Omental fat pad (tissue), 4 donors: Measurements from ENCODE around the gene FAM120A. TPM values are rescaled to one million over a fixed set of nuclear protein-coding genes. Genes with fewer than 3 reads are reported as not detected.
A peak's percentile ranks its signal among the peaks of the same experiment; 100 is the strongest.

Experiments
- ATAC-seq: fragments of 150-250 bp; one replicate; pipeline ENCODE4 v1.9.1; 2016; ENCODE audit warnings: mild to moderate bottlenecking, moderate library complexity; ENCODE audit not compliant: low FRiP score
- DNase-seq: peaks from one replicate; pipeline ENCODE4 v3.0.0-alpha.2; 2019; ENCODE audit warnings: low spot score
- total RNA-seq, 4 donors: library from RNA; depleted of rRNA; stranded (reverse); fragments of >200 nt; gene quantifications; one replicate each; pipeline ENCODE4 v1.1.0, GENCODE V29; 2016
- TF ChIP-seq, protein P1 (sequence below), 3 donors: fragments of 450-650 bp; IDR thresholded peaks; one replicate each; pipeline ENCODE4 v1.5.1; 2016 to 2017; ENCODE audit warnings: antibody characterized with exemption in 3 of 3, mild to moderate bottlenecking in 3 of 3, moderate library complexity in 2 of 3

The FAM120A gene
- total RNA-seq, 4 donors from 2014 or later, result 85.3 to 111 (median 102) TPM

DNA sequence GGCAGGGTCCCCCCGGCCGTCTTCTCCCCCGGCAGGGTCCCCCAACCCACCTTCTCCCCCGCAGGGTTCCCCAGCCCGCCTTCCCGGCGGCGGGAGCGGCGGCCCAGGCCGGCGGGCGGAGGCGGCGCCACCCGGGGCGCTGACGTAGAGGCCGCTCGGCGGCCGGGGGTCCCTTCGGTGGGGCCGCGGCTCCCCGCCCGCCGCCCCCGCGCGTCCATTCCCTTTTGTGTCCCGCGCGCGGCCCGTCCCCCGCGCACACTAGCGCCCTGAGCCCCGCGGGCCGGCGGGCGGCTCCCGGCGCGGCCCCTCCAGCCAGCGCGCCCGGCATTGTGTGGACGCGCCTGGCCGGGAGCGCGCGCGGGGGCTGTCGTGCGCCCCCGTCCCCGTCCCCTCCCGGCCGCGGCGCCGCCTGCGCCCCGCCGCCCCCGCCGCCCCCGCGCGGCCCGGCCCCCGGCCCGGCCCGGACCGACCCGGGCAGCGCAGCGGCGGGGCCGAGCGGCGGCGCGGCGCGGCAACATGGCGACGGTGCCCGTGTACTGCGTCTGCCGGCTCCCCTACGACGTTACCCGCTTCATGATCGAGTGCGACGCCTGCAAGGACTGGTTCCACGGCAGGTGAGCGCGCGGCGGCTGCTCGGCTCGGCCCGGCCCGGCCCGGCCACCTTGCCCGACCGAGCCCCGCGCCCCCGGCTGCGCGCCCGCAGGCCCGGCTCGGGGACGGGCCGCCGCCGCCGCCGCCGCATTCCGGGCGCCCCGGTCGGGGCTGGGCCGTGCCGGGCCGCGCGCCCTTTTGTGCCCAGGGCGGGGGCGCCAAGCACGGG lies 125.0 kb downstream of the FAM120A start, which contains the start of gene PHF2:
TSS of gene PHF2 (plus strand) at position 327 of the 820 bp plus-strand sequence. CDS start at position 517, 190 bp downstream.
- ATAC-seq (peak; percentile 47), DNase-seq (no peak)
- TF ChIP-seq, protein P1, sequence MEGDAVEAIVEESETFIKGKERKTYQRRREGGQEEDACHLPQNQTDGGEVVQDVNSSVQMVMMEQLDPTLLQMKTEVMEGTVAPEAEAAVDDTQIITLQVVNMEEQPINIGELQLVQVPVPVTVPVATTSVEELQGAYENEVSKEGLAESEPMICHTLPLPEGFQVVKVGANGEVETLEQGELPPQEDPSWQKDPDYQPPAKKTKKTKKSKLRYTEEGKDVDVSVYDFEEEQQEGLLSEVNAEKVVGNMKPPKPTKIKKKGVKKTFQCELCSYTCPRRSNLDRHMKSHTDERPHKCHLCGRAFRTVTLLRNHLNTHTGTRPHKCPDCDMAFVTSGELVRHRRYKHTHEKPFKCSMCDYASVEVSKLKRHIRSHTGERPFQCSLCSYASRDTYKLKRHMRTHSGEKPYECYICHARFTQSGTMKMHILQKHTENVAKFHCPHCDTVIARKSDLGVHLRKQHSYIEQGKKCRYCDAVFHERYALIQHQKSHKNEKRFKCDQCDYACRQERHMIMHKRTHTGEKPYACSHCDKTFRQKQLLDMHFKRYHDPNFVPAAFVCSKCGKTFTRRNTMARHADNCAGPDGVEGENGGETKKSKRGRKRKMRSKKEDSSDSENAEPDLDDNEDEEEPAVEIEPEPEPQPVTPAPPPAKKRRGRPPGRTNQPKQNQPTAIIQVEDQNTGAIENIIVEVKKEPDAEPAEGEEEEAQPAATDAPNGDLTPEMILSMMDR (IDR thresholded peaks at IDR 0.05), result no peak

DNA sequence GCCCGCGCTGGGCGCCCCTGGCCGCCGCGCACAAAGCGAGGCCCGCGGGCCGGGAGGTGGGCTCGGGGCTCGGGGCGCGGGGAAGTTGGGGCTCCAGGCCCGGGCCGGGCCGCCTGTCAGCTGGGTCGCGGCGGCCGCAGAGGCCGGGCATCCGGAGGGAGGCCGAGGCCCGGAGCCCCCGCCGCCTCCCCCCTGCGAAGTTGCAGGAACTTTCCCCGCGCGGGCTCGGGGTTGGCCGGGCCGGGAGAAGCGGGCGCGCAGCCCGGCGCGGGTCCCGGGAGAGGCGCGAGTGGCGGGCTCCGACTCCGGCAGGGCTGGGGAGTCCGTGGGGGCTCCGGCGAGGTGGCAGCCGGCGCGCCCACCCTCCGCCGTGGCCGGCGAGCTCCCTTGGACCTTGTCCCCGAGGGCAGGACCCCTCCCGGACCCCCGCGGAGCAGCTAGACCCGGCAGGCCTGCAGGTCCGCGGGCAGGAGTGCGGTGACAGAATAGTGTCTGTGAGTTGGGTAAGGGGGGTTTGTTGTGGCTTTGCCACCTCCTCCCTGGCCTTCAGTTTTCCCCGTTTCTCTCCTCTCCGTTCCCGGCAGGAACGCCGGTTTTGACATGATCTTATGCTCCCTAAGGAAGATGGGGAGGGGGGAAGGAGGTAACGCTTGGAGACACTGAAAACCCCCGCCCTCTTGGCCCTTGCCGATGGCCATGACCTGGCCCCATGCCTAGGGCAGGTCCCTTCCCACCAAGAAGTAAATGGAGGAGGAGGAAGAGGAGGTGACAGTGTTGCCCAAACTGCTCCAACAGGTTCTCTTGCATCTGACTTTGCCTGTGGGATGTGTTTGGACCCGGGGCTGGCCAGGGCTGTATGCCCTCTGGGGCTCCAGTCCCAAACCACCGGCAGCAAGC lies 125.8 kb downstream of the FAM120A start:
- DNase-seq, result no peak
- no peak for ATAC-seq
- TF ChIP-seq, protein P1 (IDR thresholded peaks at IDR 0.05), result no peak

DNA sequence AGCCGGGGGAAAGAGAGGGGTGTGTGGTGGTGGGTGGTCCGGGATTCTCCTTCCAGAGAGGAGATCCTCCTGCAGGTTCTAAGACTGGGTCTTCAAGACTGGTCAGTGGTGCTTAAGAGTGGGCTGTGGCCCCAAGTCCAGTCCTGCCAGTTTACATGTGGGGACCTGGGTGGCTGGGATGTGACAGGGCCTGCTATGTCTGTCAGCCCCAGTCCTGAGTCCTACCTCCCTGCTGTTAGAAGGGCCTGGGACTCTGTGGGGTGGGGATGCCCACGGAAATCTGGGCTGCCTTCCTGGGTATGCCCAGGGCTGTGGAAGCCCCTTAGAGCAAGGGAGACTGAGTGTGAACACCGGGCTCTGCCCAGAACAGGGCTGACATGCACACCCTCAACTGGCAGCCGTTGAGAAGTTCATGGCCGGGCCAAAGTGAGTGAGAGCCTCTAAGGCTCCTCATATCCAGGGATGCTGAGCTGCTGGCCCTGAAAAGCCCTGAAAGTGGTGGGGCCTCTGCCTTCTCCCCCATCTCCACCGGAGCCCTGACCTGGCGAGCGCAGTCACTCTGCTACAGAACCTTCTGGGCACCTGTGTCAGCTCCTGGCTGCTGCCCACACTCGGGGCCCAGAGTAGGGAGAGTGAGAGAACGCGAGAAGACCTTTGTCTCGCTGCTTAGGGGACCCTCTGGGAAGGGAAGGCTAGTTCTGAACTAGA lies 126.6 kb downstream of the FAM120A start:
- no peak for ATAC-seq
- TF ChIP-seq, protein P1 (IDR thresholded peaks at IDR 0.05), result no peak
- no peak for DNase-seq

DNA sequence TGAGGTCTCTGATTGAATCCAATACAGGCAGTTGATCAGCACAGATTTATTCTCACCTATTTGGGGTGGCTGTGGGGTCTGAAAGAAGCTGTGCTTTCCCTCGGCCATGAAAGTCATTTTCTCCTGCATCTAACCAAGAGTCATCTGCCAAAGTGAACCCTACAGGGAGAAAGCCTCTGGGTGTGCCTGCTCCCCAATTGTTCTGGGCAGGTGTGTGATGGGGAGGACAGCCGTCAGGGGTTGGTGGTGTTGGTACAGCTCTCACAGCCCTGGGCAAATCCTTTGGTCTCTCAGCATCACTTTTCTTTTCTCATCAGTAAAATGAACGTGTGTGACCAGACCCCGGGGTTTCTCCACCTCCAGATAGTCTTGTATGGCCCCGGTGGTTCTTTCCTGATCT lies 127.4 kb downstream of the FAM120A start:
- TF ChIP-seq, protein P1 (IDR thresholded peaks at IDR 0.05), result no peak
- no peak for ATAC-seq
- no peak for DNase-seq

DNA sequence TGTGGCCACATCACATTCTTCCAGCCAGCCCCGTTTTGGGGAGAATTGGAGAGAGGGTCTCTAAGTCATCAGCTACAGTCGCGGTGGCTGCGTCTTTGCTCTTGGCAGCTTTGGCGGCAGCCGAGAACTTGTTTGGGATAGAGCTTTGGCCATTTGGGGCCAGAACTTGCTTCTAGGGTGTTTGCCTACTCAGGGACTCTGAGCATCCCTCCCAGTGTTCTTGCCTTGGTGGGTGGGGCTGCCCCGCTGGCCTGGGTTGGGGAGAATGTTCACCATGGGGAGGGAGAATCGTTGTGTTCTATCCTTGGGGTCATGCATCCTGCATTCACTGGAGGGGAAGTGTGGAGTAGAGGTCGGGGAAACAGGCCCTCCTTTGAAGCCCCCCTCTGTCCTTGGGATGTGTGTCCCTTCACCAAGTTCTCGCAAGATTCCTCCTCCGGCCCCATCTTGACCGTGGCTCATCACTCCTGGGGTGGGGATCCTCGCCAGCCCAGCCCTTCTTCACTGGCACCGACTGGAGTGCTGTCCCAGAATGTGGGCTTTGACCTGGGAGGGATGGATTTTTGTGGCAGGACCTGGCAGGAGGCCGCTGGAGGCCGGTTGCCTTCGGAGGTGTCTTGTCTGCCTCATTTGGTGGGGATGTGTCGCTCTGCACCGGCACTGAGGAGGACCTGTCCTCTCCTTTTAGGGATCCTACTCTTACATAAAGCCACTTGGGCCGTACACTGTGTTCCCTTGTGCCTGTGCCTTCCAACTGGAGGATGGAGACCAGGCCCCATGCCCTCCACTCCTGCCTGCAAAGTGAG lies 128.4 kb downstream of the FAM120A start:
- ATAC-seq, result no peak
- DNase-seq, result no peak
- TF ChIP-seq, protein P1 (IDR thresholded peaks at IDR 0.05), result no peak
